Right kidney (tissue), 1 donor: ENCODE results near the gene TIAM1.
A peak's percentile ranks its signal among the peaks of the same experiment; 100 is the strongest.
"Not testable (repeated sequence)": the region's sequence is repeated elsewhere in the genome, so short reads cannot be mapped to it uniquely, and the experiment has no call there.

Experiments used
- DNase-seq: peaks from one replicate; pipeline ENCODE4 v3.0.0-alpha.2; 2016

TIAM1 gene

DNA sequence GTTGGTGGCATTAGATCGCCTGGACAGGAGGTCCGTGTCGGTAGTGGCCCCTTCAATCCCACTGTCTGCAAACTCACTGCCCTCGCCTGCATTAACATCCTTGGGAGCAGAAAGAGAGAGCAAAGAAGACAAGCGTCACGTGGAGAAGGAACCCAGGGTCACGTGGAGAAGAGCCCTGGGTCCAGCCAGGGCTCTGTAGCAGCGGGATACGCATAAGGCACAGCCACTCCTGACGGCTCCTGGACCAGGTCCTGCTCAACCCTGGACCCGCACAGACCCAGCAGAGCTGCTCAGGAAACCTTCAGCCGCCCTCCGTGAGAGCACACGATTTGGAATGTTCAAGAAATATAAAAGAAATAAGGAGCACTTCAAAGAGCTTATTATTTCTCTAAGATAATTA, 92.0 kb downstream of the TIAM1 start:
- no peak for DNase-seq

DNA sequence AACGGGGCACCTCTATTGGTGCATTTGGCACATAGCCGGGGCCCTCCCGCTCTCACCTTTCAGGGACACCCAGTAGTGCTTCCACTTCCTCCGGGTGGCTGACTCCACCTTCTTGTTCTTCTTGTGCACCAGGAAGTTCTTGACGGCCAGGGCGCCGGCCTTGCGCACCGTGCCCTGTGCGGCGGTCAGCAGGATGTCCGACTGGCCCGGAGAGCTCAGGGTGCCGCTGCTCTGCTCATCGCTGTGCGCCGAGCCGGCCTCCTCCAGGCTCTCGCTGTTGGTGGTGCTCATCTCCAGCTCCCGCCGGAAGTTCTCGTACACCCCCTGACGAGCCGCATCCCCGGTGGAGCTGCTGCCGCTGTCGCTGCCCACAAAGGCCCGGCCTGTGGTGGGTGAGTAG, 92.4 kb downstream of the TIAM1 start:
- DNase-seq: no peak

DNA sequence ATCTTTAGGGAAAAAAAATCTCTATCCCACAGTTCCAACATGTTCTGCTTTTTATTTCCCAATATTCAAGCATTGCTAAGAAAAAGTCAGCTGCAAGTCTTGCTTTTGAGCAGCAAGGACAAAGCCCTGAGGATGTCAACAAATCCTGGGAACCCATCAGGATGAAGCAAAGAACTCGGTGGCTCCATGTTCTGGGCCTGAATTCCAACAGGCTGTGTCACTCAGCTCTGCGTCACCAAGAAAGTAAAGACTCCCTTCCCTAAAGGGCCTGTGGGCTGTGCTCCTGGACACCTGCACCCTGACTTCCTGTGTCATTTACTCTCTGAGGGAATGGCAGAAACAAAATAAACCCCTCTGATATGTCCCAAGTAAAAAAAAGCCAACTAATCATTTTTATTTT, 95.5 kb downstream of the TIAM1 start:
- DNase-seq: no peak

DNA sequence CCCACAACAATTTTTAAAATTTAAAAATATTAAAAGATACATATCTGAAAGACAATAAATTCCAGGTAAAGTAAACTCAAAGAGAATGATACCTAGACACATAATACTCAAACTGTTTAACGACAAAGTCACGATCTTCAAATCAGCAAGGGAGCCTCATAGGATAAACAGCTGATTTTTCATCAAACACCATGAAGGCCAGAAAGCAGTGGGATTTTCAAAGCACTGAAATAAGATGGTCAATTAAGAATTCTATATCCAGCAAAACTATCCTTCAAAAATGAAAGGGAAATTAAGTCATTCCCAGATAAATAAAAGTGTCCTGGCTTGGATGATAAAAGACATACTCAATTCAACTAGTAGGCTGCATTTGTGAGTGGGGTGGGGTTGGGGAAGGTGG, 100.5 kb downstream of the TIAM1 start:
- no peak for DNase-seq

DNA sequence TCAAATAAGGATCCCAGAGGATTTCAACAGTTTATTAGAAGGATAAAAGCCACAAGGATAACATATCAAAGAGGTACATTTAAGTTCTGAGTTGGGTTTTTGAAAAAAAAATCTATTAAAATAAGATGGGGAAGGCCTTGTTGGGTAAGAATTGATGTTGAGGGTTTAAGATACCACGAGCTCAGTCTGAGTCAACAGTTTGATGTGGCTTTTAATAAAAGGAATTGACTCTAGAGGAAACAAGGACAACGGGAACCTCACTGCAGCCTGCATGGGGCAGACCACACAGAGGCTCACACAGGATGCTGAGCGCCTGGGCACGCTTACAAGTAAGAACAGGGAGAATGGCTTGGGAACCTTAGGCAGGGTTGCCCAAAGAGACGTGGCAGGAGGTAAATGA, 107.5 kb downstream of the TIAM1 start:
- DNase-seq: no peak

DNA sequence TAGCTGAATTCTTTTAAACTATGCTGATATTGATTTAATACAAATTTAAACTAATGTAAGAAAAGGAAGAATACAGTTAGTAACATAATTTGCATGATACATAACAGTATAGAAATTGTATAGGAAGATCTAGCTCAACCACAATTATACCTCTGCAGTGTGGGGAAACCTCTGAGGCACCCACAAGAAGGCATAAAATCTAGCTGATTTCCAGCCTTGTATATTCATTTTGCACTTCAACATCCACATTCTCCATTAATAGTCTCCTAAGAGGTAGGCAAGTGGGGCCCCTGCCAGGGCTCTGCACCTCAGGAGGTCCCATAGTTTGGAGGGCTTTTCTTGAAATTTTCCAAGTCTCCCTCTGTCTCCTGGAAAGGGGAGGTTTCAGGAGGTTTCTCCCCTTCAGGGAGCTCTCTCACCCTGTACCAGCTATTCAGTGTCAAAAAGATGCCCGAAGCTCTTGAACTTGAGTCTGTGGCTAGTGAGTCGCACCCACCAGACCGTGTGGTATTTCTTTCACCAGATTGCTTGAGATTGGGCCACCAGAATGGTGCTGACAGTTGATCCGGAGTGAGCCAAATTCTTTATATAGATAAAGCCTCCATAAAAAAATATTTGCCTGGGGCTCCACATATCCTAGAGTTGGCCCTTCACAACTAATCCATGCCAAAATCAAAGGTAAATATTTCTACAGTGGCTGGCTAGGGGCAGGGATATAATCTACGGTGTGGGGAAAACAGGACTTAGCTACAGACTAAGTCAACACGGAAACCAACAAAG, 108.2 kb downstream of the TIAM1 start:
- DNase-seq: no peak

DNA sequence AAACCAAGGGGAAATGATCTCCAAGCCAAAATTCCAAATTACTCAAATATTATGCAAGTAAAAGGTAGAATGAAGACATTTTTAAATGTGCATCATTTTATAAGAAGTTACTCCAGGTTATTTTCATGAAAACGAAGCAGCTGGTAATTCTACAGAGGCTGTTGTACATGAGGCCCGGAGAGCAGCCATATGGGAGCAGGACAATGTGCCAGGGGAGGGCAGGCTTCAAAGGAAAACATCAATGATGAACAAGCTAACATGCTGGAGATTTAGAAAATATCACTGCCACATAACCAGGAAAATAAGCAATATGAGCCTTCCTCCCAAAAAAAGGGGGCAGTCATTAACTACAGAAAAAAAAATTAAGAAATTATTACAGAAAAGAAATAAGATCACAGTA, 109.1 kb downstream of the TIAM1 start:
- no peak for DNase-seq

DNA sequence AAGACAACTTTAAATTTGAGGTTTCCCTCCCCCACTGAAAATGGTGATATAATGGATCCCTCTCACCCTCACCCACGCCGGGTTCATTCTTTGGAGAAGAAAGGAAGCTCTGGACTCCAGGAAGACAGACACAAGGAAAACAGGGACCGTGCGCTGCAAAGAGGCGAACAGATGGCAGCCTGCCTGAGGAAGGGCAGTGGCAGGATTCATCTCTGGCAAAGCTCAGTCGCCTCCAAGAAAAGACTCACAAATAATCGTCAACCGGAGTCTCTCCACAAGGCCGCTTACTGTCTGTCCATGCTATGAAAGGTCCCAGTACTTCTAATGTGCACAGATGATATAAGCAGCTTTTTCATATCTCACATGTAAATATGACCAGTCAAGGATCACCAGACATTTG, 110.3 kb downstream of the TIAM1 start:
- DNase-seq: no peak

DNA sequence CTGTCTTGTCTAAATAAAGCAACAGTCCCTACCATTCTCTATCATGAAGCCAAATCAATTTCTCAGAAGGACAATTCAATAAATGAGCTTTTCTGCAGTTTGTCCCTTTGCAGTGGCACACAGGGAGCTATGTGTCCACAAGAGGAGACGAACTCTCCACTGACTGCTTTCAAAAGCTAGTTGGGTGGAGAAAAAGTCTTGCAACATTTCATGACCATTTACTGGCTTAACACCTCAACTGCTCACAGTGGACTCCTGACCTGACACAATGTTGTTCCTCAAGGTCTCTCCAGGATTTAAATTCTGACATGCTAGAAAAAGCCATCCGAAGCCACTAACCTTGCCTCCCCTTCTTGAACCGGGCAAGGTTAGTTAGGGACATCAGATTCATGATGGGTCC, 111.7 kb downstream of the TIAM1 start:
- DNase-seq: no peak

DNA sequence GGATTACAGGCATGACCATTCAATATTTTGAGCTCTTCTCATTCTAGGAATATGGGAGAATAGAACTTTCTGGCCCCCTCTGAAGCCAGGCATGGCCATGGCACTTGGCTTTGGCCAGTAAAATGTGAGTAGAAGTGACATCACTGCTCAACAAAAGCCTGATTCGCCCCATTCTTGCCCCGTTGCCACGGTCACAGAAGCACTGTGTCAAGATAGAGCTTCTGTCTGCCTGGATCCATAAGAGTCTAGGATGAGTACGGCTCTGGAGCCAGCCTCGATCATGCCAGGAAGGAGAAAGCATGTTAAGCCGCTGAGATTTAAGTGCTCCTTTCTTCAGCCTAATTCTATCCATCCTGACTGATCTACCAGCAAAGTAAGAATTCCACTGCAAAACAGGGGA, 113.1 kb downstream of the TIAM1 start:
- DNase-seq: no peak

DNA sequence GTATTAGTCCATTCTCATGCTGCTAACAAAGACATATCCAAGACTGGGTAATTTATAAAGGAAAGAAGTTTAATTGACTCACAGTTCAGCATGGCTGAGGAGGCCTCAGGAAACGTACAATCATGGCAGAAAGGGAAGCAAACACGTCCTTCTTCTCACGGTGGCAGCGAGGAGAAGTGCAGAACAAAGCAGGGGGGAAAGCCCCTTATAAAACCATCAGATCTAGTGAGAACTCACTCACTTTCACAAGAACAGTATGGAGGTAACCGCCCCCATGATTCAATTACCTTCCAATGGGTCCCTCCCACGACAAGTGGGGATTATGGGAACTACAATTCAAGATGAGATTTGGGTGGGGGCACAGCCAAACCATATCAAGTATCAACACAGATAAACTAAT, 115.3 kb downstream of the TIAM1 start:
- DNase-seq: not testable (repeated sequence)

DNA sequence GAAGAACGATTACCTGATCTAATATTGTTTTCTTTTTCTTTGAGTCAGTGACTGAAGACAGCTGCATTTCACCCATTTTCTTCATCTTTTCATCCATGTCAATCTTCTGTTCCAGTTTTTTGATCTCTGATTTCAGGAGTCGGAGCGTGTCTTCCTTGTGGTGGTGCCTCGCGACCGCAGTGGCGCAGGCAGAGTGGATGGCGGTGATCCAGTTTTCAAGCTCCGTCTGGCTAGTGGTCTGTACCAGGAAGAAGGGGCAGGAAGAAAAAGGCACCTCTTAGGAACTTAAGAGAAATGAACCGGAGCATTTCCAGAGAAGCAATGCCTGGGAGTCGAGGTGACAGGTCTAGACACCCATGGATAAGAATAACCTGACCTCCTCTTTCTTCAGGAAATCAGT, 118.3 kb downstream of the TIAM1 start:
- DNase-seq: no peak

DNA sequence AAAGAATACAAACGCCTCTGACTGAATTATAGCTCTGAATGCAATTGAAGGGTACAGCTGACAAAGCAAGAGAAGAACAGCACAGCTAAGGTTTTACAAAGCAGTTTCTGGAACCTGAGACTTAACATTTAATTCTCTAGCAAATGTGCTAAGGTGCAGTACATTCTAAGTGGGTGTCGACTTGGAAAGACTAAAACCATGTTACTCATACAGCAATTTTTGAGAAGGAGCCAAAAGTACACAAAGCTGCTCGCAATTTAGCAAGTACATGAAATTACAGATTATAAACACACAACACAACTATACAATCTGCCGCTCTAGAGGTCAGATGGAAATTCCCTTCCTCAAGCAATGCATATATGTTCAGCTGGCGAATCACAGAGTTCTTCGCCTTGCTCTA, 121.9 kb downstream of the TIAM1 start:
- no peak for DNase-seq

DNA sequence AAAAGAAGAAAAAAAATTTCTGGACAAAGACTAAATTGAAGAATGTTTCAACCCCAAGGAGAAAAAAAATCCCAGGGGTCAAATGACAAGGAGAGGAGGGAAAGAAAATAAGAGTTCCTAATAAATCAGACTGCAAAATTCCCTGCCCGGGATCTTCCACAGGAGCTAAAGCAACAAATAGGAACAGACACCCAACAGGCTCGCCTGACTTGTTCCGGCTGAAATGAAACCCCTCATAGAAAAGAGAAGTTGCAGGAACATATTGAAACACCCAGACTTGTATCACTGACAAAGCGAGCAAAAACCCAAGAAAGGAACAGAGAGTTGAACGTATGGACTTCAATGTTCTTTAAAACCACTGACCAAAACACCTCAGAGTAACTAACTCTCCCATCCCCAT, 123.0 kb downstream of the TIAM1 start:
- DNase-seq: peak; percentile 26

DNA sequence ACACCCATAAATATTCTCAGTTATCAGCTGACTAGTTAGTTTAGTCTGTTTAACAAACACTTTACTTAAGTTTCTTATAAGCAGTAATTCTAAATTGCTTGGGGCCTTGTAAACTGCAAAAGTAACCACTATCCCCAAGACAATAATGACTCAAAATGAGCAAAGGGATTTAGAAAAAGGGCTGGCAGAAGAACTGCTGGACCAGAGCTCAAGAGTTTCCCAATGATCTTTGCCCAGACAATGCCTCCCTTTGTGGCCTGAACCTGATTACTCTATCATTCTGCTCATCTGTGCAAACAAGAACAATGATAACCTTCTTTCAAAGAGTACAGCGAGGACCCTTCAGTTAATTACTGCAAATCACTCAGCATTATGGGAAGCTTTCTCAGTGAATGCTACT, 123.5 kb downstream of the TIAM1 start:
- no peak for DNase-seq

DNA sequence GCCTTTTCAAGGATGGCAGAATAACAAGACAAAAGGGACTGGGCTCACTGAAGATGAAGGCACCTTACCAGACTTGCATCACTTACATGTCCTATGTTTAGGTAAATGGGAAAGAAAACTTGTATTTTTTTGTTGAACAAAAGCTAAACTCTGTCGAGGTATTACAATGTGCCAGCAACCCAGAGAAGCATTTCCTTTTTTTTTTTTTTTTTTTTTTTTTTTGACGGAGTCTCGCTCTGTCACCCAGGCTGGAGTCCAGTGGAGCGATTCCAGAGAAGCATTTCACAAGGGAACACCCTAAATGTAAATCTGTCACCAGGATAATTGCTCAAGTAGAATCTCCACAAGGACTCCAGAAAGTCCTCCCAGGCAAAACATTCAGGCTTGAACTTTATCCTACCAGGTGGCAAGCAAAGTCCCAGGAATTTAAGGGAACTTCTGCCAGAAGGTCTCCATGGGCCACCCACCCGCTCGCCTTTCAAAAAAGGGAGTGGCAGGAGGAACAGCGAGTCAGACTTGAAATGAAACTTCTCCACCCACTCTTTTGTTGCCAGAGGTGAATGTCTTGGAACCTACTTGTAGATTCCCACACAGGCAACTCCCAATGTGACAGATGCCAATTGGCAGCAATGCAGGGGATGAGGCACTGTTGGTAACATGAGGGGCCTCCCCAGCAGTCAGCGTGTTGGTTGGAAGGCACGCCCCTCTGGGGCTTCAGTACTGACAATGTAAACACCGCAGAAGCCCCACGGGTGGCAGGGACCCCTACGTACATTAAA, 125.0 kb downstream of the TIAM1 start:
- peak; percentile 50 for DNase-seq

DNA sequence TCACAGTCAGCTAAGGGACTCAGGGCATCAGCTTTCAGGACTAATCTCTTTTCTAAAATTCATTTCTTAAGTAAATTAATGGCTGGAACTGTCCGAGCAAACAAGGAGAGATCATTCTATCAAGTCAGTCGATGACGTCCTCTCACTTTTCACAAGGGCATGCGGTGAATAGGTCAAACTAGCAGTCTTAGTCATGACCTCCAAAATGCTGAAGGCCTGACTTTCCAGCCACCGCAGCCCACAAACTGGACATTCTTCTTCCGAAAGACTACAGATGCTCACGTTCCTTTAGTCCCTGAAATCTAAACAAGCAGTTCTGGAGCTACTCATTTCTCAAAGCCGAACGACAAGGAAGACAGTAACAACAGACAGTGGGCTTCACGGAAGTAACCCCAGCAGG, 127.9 kb downstream of the TIAM1 start:
- DNase-seq: no peak

DNA sequence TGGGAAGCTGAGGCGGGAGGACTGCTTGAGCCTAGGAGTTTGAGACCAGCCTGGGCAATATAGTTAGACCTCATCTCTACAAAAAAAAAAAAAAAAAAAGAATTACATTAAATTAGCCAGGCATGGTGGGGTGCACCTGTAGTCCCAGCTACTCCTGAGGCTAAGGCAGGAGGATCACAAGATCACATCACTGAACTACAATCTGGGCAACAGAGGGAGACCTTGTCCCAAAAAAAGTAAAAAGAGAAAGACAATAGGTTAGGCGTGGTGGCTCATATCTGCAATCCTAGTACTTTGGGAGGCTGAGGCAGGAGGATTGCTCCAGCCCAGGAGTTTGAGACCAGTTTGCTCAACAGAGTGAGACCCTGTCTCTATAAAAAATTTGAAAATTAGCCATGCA, 130.3 kb downstream of the TIAM1 start:
- DNase-seq: no peak

DNA sequence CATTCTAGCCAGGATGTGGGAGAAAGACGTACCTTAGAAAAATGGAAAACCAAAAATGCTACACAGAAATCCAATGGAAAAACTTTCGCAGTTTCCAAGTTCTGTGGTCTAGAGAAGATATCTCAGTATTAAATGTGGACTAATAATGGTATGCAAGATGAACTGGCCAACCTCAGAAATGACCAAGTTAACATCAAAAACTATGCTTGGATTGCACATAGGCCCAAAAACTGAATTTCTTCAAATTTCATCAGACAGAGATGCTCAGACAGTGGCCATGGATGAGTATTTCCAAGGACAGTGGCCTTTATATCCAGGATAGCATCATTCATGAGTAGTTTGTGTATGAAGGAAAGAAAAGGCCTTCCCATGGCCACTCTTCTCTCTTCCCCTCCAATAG, 132.2 kb downstream of the TIAM1 start:
- no peak for DNase-seq

DNA sequence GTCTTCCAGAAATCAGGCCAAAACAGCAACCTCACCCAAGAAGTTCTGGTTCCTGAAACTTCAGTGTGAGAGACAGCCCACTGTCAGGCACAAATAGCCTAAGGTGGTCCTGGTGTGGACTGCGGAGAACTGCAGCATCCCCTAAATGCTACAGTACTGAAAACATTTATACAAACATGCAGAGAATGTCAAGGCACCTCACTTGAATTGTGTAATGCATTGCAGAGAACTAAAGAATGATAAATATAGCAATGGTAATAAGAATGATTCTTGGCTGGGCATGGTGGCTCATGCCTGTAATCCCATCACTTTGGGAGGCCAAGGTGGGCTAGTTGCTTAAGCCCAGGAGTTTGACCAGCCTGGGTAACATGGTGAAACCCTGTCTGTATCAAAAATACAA, 138.6 kb downstream of the TIAM1 start:
- DNase-seq: no peak

DNA sequence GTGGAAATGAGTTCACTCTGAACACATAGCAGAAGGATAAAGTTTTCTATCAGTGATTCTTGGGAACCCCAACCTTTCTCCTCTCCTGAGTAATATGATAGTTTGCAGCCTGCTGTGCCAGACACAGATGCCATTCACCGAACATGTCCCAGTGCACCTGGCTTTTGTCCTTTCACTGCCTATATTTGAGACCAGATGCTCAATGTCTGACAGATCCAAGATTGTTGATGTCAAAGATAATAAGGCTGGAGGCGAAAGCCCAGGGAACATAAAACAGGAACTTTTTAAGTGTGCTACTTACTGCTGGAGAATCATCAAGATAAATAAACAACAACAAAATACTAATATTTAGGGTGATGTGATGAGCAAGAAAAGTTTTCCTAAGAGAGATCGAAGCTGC, 139.3 kb downstream of the TIAM1 start:
- no peak for DNase-seq

DNA sequence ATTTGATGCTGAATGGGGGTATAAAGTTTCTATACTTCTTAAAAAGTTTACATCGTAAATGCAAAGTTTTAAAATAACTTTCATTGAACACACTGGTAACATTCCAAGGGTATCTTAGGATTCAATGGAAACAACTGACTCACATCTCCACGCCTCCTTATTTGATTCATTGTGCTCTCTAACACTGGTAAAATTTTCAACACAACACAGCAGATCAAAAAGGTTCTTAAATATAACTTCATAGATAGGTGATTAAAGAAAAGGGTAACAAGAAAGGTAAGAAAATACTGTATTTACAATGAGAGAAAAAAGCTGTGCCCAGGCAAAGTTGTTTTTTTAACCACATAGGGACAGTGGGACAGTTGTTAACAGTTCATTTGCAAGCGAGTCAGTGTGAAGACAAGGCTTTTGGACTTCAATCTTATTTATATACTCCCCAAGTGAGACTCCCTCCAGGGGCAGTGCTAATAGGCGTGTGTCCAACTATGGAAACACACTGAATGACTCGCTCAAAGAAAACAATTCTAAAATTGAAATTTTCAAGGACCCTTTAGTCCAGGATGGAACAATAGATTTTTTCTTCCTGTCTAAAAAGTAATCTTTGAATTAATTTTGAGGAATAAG, 140.5 kb downstream of the TIAM1 start:
- DNase-seq: no peak

DNA sequence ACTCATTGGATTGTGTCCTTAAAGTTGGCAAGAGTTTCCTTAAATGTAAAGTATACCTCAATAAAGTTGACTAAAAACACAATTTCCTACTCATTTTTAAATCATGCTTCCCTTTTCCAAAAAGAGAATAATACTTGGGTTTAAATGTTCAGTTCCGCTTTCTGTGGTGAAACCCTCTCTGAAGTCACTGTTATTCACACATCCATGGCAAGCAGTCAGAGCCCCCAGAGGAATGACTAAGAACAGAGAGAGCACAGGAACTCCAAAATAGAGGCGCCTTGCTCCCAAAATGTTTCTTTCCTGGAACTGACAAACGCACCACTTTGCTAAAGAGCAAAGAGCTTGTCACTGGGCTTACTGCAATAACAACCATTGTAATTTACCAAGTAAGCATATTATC, 142.5 kb downstream of the TIAM1 start:
- no peak for DNase-seq

DNA sequence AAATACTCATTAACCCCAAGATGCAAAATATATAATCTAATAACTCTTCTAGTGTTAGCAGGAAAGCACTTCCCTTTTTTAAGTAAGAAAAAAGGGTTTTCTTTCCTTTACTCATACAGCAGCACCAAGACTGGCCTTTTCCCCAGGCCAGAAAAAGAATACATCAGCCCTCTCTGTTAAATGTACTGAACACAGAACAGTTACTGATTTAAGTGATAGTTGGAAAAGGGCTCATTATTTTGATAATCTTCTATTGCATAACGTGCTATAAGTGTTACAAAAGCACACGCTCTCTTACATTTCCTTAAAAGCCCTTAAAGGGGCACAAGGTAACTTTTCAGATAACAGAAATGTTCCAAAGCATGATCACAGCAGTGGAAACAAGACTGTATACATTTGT, 142.9 kb downstream of the TIAM1 start:
- no peak for DNase-seq
